ENCODE measurements around the gene ETV5.

Gene ETV5

GRCh38 chr3:186083746-186084145, 25.1 kb downstream of the ETV5 start:
- DNase-seq (ENCODE audit: low spot score), result no peak
- TF ChIP-seq CTCF (IDR thresholded peaks at IDR 0.05; ENCODE audit: extremely low read depth, missing control alignments), result no peak

- DNase-seq (ENCODE audit: low spot score), result no peak
- TF ChIP-seq CTCF (IDR thresholded peaks at IDR 0.05; ENCODE audit: extremely low read depth, missing control alignments), result no peak
Measured at GRCh38 chr3:186082150-186082549, 26.7 kb downstream of the ETV5 start.

GRCh38 chr3:186081678-186082077, 27.2 kb downstream of the ETV5 start:
- DNase-seq (ENCODE audit: low spot score), result no peak
- TF ChIP-seq CTCF (IDR thresholded peaks at IDR 0.05; ENCODE audit: extremely low read depth, missing control alignments), result no peak

GRCh38 chr3:186080849-186081438, 27.9 kb downstream of the ETV5 start:
- DNase-seq (ENCODE audit: low spot score), result no peak
- TF ChIP-seq CTCF (IDR thresholded peaks at IDR 0.05; ENCODE audit: extremely low read depth, missing control alignments), result no peak

GRCh38 chr3:186079925-186080324, 29.0 kb downstream of the ETV5 start:
- no peak for TF ChIP-seq CTCF (IDR thresholded peaks at IDR 0.05; ENCODE audit: extremely low read depth, missing control alignments)
- DNase-seq (ENCODE audit: low spot score), result no peak

GRCh38 chr3:186077466-186077865, 31.4 kb downstream of the ETV5 start:
- TF ChIP-seq CTCF (IDR thresholded peaks at IDR 0.05; ENCODE audit: extremely low read depth, missing control alignments), result no peak
- no peak for DNase-seq (ENCODE audit: low spot score)

GRCh38 chr3:186075931-186076567, 32.8 kb downstream of the ETV5 start:
- TF ChIP-seq CTCF (IDR thresholded peaks at IDR 0.05; ENCODE audit: extremely low read depth, missing control alignments), result no peak

More at GRCh38 chr3:186075931-186076567, 32.8 kb downstream of the ETV5 start:
- DNase-seq (ENCODE audit: low spot score), result no peak

Data from GM20000 (cell line).